ENCODE results near the gene OSTN. TPM values are rescaled to one million over a fixed set of nuclear protein-coding genes. Genes with fewer than 3 reads are reported as not detected.
A peak's percentile ranks its signal among the peaks of the same experiment; 100 is the strongest.

The OSTN gene
- total and polyA plus RNA-seq, 9 of the 15 experiments (the other 6 are each of a cell fraction or from before 2014, with no cell fraction given), result not detected

DNA sequence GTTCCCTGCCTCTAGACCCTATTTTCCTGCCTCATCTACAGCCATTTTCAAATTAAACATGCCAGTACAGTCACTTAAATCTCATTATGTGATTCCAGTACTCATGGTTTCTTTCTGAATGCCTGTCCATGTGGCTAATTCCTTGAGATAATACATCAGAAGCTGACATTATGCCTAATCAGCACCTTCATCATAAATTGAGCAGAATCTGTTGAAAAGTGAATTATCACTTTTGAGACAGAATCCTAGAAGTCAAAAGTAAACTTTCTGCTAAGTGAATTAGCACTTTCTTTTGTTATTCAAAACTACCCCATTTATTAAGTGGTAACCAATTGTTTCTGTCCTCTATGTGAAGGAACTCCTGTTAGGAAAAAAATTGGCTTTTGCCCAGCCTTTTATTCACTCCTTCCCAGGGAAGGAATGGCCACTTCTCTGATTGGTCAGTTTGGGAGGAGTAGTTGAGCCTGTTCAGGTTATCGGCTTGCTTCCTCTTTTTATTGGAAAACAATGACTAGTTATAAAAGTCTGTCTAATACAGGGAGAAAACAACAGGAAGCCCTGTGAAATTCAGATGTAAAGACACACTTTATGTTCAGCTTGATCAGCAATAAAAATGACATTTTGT, 40.5 kb downstream of the OSTN start:
- H3K4me2 ChIP-seq (ENCODE audit: insufficient read depth, low read length), result no peak overlapping the region

DNA sequence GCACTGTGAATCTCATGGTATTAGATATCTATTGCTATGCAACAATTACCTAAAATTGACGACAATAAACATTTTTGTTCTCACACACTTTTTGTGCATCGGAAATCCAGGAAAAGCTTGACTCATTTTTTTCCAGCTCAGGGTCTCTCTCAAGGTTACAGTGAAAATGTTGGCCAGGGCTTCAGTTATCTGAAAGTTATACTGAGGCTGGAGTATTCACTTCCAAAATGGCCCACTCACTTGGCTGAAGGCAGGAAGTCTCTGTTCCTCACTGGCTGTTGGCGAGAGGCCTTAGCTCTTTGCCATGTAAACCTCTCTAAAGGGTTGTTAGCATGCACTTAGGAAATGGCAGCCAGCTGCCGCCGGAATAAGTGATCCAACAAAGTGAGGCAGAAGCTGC, 41.4 kb downstream of the OSTN start:
- no peaks in the 10 kb centered on the region for H3K79me2 ChIP-seq (ENCODE audit: control insufficient read depth, insufficient read depth, low read length)
- in situ Hi-C loops (cut with MboI), result no loop called here
- ATAC-seq (no peak), DNase-seq (ENCODE audit: extremely low read depth in 1 of 4, low spot score in 3 of 4) (no peak), FAIRE-seq (no peak)
- TF ChIP-seq, protein P1, sequence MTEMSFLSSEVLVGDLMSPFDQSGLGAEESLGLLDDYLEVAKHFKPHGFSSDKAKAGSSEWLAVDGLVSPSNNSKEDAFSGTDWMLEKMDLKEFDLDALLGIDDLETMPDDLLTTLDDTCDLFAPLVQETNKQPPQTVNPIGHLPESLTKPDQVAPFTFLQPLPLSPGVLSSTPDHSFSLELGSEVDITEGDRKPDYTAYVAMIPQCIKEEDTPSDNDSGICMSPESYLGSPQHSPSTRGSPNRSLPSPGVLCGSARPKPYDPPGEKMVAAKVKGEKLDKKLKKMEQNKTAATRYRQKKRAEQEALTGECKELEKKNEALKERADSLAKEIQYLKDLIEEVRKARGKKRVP (CRISPR knock-in tag; IDR thresholded peaks at IDR 0.05), result no peak
- TF ChIP-seq POLR2AphosphoS2 (IDR thresholded peaks at IDR 0.05; ENCODE audit: low read length) (no peak), MAFK (IDR thresholded peaks at IDR 0.05; ENCODE audit: low read length) (no peak), TCFL5 (CRISPR knock-in tag; conservative IDR thresholded peaks at IDR 0.05) (no peak), FOXK2 (conservative IDR thresholded peaks at IDR 0.05 in 1 of 2, IDR thresholded peaks at IDR 0.05 in 1 of 2; ENCODE audit: low read depth in 2 of 2) (no peak), NCOA1 (IDR thresholded peaks at IDR 0.05; ENCODE audit: low read depth) (no peak)
- TF ChIP-seq, protein P2, sequence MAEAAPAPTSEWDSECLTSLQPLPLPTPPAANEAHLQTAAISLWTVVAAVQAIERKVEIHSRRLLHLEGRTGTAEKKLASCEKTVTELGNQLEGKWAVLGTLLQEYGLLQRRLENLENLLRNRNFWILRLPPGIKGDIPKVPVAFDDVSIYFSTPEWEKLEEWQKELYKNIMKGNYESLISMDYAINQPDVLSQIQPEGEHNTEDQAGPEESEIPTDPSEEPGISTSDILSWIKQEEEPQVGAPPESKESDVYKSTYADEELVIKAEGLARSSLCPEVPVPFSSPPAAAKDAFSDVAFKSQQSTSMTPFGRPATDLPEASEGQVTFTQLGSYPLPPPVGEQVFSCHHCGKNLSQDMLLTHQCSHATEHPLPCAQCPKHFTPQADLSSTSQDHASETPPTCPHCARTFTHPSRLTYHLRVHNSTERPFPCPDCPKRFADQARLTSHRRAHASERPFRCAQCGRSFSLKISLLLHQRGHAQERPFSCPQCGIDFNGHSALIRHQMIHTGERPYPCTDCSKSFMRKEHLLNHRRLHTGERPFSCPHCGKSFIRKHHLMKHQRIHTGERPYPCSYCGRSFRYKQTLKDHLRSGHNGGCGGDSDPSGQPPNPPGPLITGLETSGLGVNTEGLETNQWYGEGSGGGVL (CRISPR knock-in tag; IDR thresholded peaks at IDR 0.05), result no peak
- intact Hi-C loops (cut with micrococcal nuclease), result loop anchor here (5.0 kb wide), 1 partner anchor 162 kb away; no protein-coding TSS in a partner anchor
- no peak overlapping the region for H3K4me2 ChIP-seq (ENCODE audit: insufficient read depth, low read length)
- H2AFZ ChIP-seq (ENCODE audit: low read depth, low read length), result 0 out of 2 replicates have a peak overlapping the region, but pooled peaks have one; percentile 32
- 3% methylated on average over 5 of the region's 5 CpGs for WGBS (ENCODE audit: insufficient coverage, low coverage, missing lambda C conversion rate)
- no peaks in the 10 kb centered on the region for H3K27me3 ChIP-seq (ENCODE audit: control insufficient read depth in 2 of 2, insufficient read depth in 2 of 2, low read length in 2 of 2)
- CTCF ChIA-PET (ENCODE audit: low intra/inter-chr PET ratio), result no interaction called here
- H3K9me3 ChIP-seq (replicated peaks; ENCODE audit: control insufficient read depth, insufficient read depth, low read depth, low read length), result no peaks in the 10 kb centered on the region
- no peak overlapping the region for H3K4me3 ChIP-seq
- H3K36me3 ChIP-seq (ENCODE audit: control insufficient read depth, insufficient read depth, low read length), result no peaks in the 10 kb centered on the region
- no peaks in the 10 kb centered on the region for H4K20me1 ChIP-seq (replicated peaks; ENCODE audit: control insufficient read depth, insufficient read depth, low read length)
- H3K27ac ChIP-seq (ENCODE audit: extremely low read depth, low read depth, low read length), result no peak overlapping the region
- H3K9ac ChIP-seq (ENCODE audit: insufficient read depth in 1 of 2, low read depth in 2 of 2, low read length in 2 of 2), result no peak overlapping the region
- no TSS peak for BruUV-seq (replicated peaks)
- H3K9me1 ChIP-seq (ENCODE audit: control insufficient read depth, insufficient read depth, low read length), result no peaks in the 10 kb centered on the region
- POLR2A ChIA-PET, result no interaction called here
- no peaks in the 10 kb centered on the region for H3K4me1 ChIP-seq (replicated peaks in 1 of 2; ENCODE audit: control insufficient read depth in 2 of 2, insufficient read depth in 2 of 2, low read length in 2 of 2)

More for the DNA sequence above, 40.5 kb downstream of the OSTN start:
- TF ChIP-seq TRIM28 (IDR thresholded peaks at IDR 0.05) (no peak), ZNF589 (CRISPR knock-in tag; IDR thresholded peaks at IDR 0.05; ENCODE audit: low read depth) (no peak), PHTF2 (CRISPR knock-in tag; IDR thresholded peaks at IDR 0.05) (no peak), ZNF316 (IDR thresholded peaks at IDR 0.05) (peak; percentile 15; the same call in 1 of the 2 replicates), BRD9 (IDR thresholded peaks at IDR 0.05; ENCODE audit: low read depth, partially characterized antibody) (no peak), BCOR (IDR thresholded peaks at IDR 0.05) (no peak)
- intact Hi-C loops (cut with micrococcal nuclease), result loop anchor here (5.0 kb wide), 1 partner anchor 163 kb away; no protein-coding TSS in a partner anchor
- Histone ChIP-seq H3K9me1 (ENCODE audit: control insufficient read depth, insufficient read depth, low read length) (no peaks in the 10 kb centered on the region), H3K9ac (ENCODE audit: insufficient read depth in 1 of 2, low read depth in 2 of 2, low read length in 2 of 2) (no peak overlapping the region), H3K27me3 (ENCODE audit: control insufficient read depth in 2 of 2, insufficient read depth in 2 of 2, low read length in 2 of 2) (no peaks in the 10 kb centered on the region), H3K4me1 (replicated peaks in 1 of 2; ENCODE audit: control insufficient read depth in 2 of 2, insufficient read depth in 2 of 2, low read length in 2 of 2) (no peaks in the 10 kb centered on the region), H4K20me1 (replicated peaks; ENCODE audit: control insufficient read depth, insufficient read depth, low read length) (no peaks in the 10 kb centered on the region), H3K27ac (ENCODE audit: extremely low read depth, low read depth, low read length) (no peak overlapping the region), H2AFZ (ENCODE audit: low read depth, low read length) (no peak overlapping the region), H3K36me3 (ENCODE audit: control insufficient read depth, insufficient read depth, low read length) (no peaks in the 10 kb centered on the region), H3K79me2 (ENCODE audit: control insufficient read depth, insufficient read depth, low read length) (no peaks in the 10 kb centered on the region), H3K4me3 (no peak overlapping the region), H3K9me3 (replicated peaks; ENCODE audit: control insufficient read depth, insufficient read depth, low read depth, low read length) (no peaks in the 10 kb centered on the region)
- DNase-seq (ENCODE audit: extremely low read depth in 1 of 4, low spot score in 3 of 4), result peak in 1 of 4 experiments; percentile 5
- in situ Hi-C loops (cut with MboI), result no loop called here
- no peak for FAIRE-seq
- no TSS peak for BruUV-seq (replicated peaks)
- 0% methylated on average over 1 of the region's 1 CpG for WGBS (ENCODE audit: insufficient coverage, low coverage, missing lambda C conversion rate)
- ATAC-seq, result no peak
- ChIA-PET POLR2A (no interaction called here), CTCF (ENCODE audit: low intra/inter-chr PET ratio) (no interaction called here)

All from K562 (cell line).